T-cell (primary cell): ENCODE measurements around the gene THADA. TPM values are rescaled to one million over a fixed set of nuclear protein-coding genes. Genes with fewer than 3 reads are reported as not detected.

Source experiments
- ATAC-seq, 4 experiments: fragments of 200-7000 bp in 3 of 4; fragments of 150-1000 bp in 1 of 4; cut with Tn5 transposase; replicated peaks in 1 of 4; 1 replicate in 3 of 4; 2 replicates in 1 of 4; pipeline ENCODE4 v1.10.0; 2021; ENCODE audit warnings: moderate library complexity in 3 of 4, mild to moderate bottlenecking in 2 of 4, moderate number of reproducible peaks in 1 of 4
- CTCF ChIA-PET, 2 donors: fragments of 300-600 bp; sonication (Branson Sonifier 250); formaldehyde crosslinking; loops; one replicate each; lab custom pipeline; 2022; ENCODE audit warnings: antibody characterized with exemption in 2 of 2; lab: Charles Lee
- POLR2A ChIA-PET, 2 donors: fragments of 300-600 bp; sonication (Branson Sonifier 250); formaldehyde crosslinking; loops; one replicate each; lab custom pipeline; 2022; ENCODE audit warnings: antibody characterized with exemption in 2 of 2; lab: Charles Lee
- DNase-seq, 35 experiments: peaks; one replicate each; pipeline versions ENCODE4 v3.0.0 to v3.0.0-alpha.2; 2013 to 2023
- H3K27ac ChIP-seq: one replicate; pipeline ENCODE4 v1.5.1; 2013; ENCODE audit warnings: low read length
- H3K27me3 ChIP-seq, 2 experiments: replicated peaks in 1 of 2; 1 replicate in 1 of 2; 2 replicates in 1 of 2; pipeline versions ENCODE4 v1.6.1 to v1.7.0; 2013; ENCODE audit warnings: low read length in 1 of 2, mixed read lengths in 1 of 2; ENCODE audit not compliant: control insufficient read depth in 2 of 2, insufficient read depth in 2 of 2; ENCODE audit errors: extremely low read depth in 1 of 2
- H3K36me3 ChIP-seq, 2 donors: 1 replicate in 1 of 2; 2 replicates in 1 of 2; pipeline versions ENCODE4 v1.6.1 to v1.7.0; 2013; ENCODE audit warnings: low read length in 1 of 2; ENCODE audit not compliant: control insufficient read depth in 2 of 2, insufficient read depth in 1 of 2; ENCODE audit errors: extremely low read depth in 1 of 2
- H3K4me1 ChIP-seq, 2 experiments: 1 replicate in 1 of 2; 2 replicates in 1 of 2; pipeline versions ENCODE4 v1.6.1 to v1.7.0; 2013; ENCODE audit warnings: low read length in 2 of 2, mixed read lengths in 1 of 2; ENCODE audit not compliant: insufficient read depth in 2 of 2, control insufficient read depth in 1 of 2; ENCODE audit errors: extremely low read depth in 1 of 2
- H3K4me3 ChIP-seq, 2 donors: 1 replicate in 1 of 2; 2 replicates in 1 of 2; pipeline versions ENCODE4 v1.5.1 to v1.7.0; 2013; ENCODE audit warnings: mild to moderate bottlenecking in 2 of 2, low read length in 1 of 2, moderate library complexity in 1 of 2; ENCODE audit not compliant: control insufficient read depth in 1 of 2; ENCODE audit errors: extremely low read depth in 1 of 2
- H3K9me3 ChIP-seq: 2 replicates; pipeline ENCODE4 v1.7.0; 2013
- H3K27ac Mint-ChIP-seq, 2 donors: one replicate each; pipeline ENCODE4 v1.8.0; 2020 to 2021; ENCODE audit warnings: mild to moderate bottlenecking in 2 of 2, mixed read lengths in 2 of 2
- H3K27me3 Mint-ChIP-seq, 2 donors: one replicate each; pipeline ENCODE4 v1.8.0; 2021 to 2022; ENCODE audit warnings: mixed read lengths in 2 of 2
- H3K36me3 Mint-ChIP-seq: one replicate; pipeline ENCODE4 v1.8.0; 2021; ENCODE audit warnings: mixed read lengths
- H3K4me1 Mint-ChIP-seq, 3 donors: one replicate each; pipeline ENCODE4 v1.8.0; 2020 to 2022; ENCODE audit warnings: mixed read lengths in 3 of 3, mild to moderate bottlenecking in 1 of 3
- H3K4me3 Mint-ChIP-seq, 3 donors: one replicate each; pipeline ENCODE4 v1.8.0; 2020 to 2022; ENCODE audit warnings: mild to moderate bottlenecking in 3 of 3, mixed read lengths in 3 of 3, moderate library complexity in 3 of 3
- H3K9me3 Mint-ChIP-seq, 3 donors: one replicate each; pipeline ENCODE4 v1.8.0; 2020 to 2022; ENCODE audit warnings: mixed read lengths in 3 of 3
- WGBS: methylation state at CpG from one replicate; pipeline ENCODE4 v1.1.5; 2013; ENCODE audit warnings: missing lambda C conversion rate; ENCODE audit not compliant: insufficient coverage; 5-methylcytosine and 5-hydroxymethylcytosine counted together
- total RNA-seq, 35 experiments: library from RNA in 6 of 35; stranded (reverse) in 6 of 35; fragments of 120-200 nt in 1 of 35; gene quantifications; one replicate each; pipeline versions ENCODE4 v1.2.1 to v1.2.4 and lab custom pipeline; 2013 to 2026

The THADA gene
- total RNA-seq, 5 donors from 2014 or later (not counting 1 experiment from before 2014, with no cell fraction given), result 36.4 to 50.5 (median 40.6) TPM

GRCh38 chr2:43218702-43219382, 377.0 kb downstream of the THADA start:
- H3K36me3 ChIP-seq, result peaks cover 0 to 30% of the 10 kb centered on the region in 2 donors
- H3K9me3 Mint-ChIP-seq, result no peaks in the 10 kb centered on the region
- POLR2A ChIA-PET, result interaction anchor here (0.5 to 1.9 kb wide), 11 partner anchors 9 to 89 kb away, joined by 3 to 22 read pairs (median 4); partner anchors contain the start of gene ZFP36L2 (in 1 of the 2)
- peaks cover 52 to 60% (median 59%) of the 10 kb centered on the region in 3 donors for H3K4me1 Mint-ChIP-seq
- WGBS, result 0% methylated on average over 8 of the region's 8 CpGs
- ATAC-seq (peak; percentile 64 to 76 (median 73)), DNase-seq (peak; percentile 70 to 94 (median 85))
- peaks cover 27 to 71% of the 10 kb centered on the region in 2 experiments for H3K4me1 ChIP-seq
- CTCF ChIA-PET, result interaction anchor here (0.6 to 3.9 kb wide), 13 partner anchors 9 to 618 kb away, joined by 3 to 29 read pairs (median 9); partner anchors contain the start of gene ZFP36L2 (in 1 of the 2)
- no peaks in the 10 kb centered on the region for H3K9me3 ChIP-seq
- H3K27me3 ChIP-seq, result no peaks in the 10 kb centered on the region
- peak overlapping the region; percentile 94 to 97 for H3K27ac Mint-ChIP-seq
- H3K4me3 ChIP-seq, result peak overlapping the region; percentile 86 to 98
- H3K36me3 Mint-ChIP-seq, result peaks cover 24% of the 10 kb centered on the region
- H3K27ac ChIP-seq, result peak overlapping the region; percentile 94
- H3K4me3 Mint-ChIP-seq, result peak overlapping the region; percentile 74 to 98 (median 91)
- H3K27me3 Mint-ChIP-seq, result no peaks in the 10 kb centered on the region

DNA sequence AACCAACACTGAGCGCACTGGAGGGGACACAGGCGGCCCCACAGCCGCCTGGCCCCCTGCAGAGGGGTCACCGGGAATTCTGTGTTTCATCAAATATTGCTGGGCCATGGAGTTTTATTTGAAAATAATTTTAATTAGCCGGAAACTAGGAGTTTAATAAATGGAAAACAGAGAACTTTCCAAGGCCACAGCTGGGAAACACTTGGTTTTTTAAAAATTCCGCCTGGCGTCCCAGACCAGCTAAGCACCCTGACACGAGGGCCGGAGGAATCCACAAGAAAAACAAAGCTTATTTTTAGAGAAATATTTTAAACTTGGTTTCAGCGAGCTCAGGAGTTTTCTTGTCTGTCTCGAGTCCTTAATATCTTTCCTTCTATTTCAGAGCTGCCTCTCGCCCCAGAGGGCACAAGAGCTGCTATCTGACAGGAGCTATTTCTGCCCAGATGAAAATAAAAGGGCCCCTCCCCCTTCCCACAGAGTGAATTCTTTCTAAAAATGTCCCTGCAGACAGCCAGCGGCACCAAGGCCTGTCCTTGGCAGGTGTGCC, 377.6 kb downstream of the THADA start:
- ChIA-PET POLR2A (interaction anchor here (0.5 to 1.9 kb wide), 14 partner anchors 10 to 88 kb away, joined by 3 to 22 read pairs (median 4); partner anchors contain the start of gene ZFP36L2 (in 1 of the 2)), CTCF (interaction anchor here (0.5 to 3.9 kb wide), 12 partner anchors 10 to 618 kb away, joined by 3 to 29 read pairs (median 10); partner anchors contain the start of gene ZFP36L2 (in 1 of the 2))
- no peaks in the 10 kb centered on the region for H3K27me3 ChIP-seq
- peak overlapping the region; percentile 67 to 98 (median 74) for H3K4me3 Mint-ChIP-seq
- peak overlapping the region; percentile 94 to 97 for H3K27ac Mint-ChIP-seq
- peak overlapping the region; percentile 94 for H3K27ac ChIP-seq
- H3K9me3 ChIP-seq, result no peaks in the 10 kb centered on the region
- H3K4me1 Mint-ChIP-seq, result peaks cover 56 to 61% (median 59%) of the 10 kb centered on the region in 3 donors
- DNase-seq, result peak in 1 of 35 experiments; percentile 23
- peaks cover 30 to 71% of the 10 kb centered on the region in 2 experiments for H3K4me1 ChIP-seq
- peak overlapping the region; percentile 86 to 98 for H3K4me3 ChIP-seq
- 37% methylated on average over 8 of the region's 13 CpGs for WGBS
- no peaks in the 10 kb centered on the region for H3K27me3 Mint-ChIP-seq
- H3K36me3 ChIP-seq, result peaks cover 0 to 24% of the 10 kb centered on the region in 2 donors
- no peaks in the 10 kb centered on the region for H3K9me3 Mint-ChIP-seq
- ATAC-seq, result peak in 2 of 4 experiments; percentile 2
- H3K36me3 Mint-ChIP-seq, result peaks cover 19% of the 10 kb centered on the region

DNA sequence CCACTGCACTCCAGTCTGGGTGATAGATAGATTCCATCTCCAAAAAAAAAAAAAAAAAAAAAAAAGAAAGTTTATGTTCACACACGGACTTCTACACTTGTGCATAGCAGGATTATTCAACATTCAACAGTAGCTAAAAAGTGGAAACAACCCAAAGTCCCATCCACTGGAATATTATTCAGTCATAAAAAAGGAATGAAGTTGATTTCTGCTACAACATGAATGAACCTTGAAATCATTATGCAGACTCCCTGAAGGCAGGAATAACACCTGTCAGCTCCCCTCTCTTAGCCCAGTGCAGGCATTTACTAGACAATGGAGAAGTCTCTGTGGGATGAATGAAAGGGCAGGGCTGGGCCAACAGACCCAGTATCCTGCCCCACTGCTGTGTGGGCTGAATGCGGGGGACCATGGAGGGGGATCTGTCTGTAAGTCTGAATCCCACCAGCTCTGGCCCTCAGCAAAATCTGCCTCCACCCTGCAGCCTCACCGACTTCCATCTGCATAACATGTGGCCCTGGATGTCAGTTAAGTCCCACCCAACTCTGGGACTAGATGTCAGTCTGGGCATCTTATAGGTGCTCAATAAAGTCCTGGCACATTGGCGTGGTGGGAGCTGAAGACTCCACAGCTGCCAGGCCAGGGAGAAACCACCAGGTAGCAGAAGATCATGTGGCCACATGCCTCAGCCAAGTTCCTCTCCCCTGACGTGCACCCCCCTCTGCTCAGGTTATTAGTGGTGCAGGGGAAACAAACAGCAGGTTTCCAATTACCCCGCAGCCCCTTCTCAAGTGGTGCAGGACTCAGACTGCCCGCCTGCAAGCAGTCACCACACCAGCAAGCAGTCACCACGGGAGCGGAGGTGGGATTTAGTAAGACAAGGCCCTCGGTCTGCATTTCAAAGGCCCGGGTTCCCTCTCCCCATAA, 378.3 kb downstream of the THADA start:
- Histone ChIP-seq H3K36me3 (peaks cover 0 to 16% of the 10 kb centered on the region in 2 donors), H3K4me1 (peaks cover 36 to 77% of the 10 kb centered on the region in 2 experiments), H3K27me3 (no peaks in the 10 kb centered on the region), H3K9me3 (no peaks in the 10 kb centered on the region), H3K27ac (peak overlapping the region; percentile 94), H3K4me3 (no peak overlapping the region)
- Mint-ChIP-seq H3K4me3 (peak overlapping the region; percentile 53 to 98 (median 74)), H3K4me1 (peaks cover 62 to 64% (median 63%) of the 10 kb centered on the region in 3 donors), H3K27me3 (no peaks in the 10 kb centered on the region), H3K9me3 (no peaks in the 10 kb centered on the region), H3K27ac (peak overlapping the region; percentile 94 to 97), H3K36me3 (peaks cover 18% of the 10 kb centered on the region)
- DNase-seq (peak in 2 of 35 experiments; percentile 25 to 38), ATAC-seq (no peak)
- 61% methylated on average over 4 of the region's 11 CpGs for WGBS
- CTCF ChIA-PET, result interaction anchor here (0.5 to 3.9 kb wide), 15 partner anchors 9 to 158 kb away, joined by 3 to 29 read pairs (median 6); partner anchors contain the start of gene ZFP36L2 (in 1 of the 2)
- POLR2A ChIA-PET, result interaction anchor here (0.5 to 1.9 kb wide), 14 partner anchors 11 to 348 kb away, joined by 3 to 22 read pairs (median 4); partner anchors contain the start of gene ZFP36L2 (in 1 of the 2)

GRCh38 chr2:43216629-43217028, 379.2 kb downstream of the THADA start:
- Mint-ChIP-seq H3K9me3 (no peaks in the 10 kb centered on the region), H3K36me3 (peaks cover 9% of the 10 kb centered on the region), H3K4me1 (peaks cover 58 to 66% (median 65%) of the 10 kb centered on the region in 3 donors), H3K27me3 (no peaks in the 10 kb centered on the region), H3K4me3 (no peak overlapping the region), H3K27ac (peak overlapping the region; percentile 65 to 97)
- DNase-seq (no peak), ATAC-seq (no peak)
- Histone ChIP-seq H3K4me3 (no peak overlapping the region), H3K4me1 (peaks cover 39 to 76% of the 10 kb centered on the region in 2 experiments), H3K27ac (no peak overlapping the region), H3K9me3 (no peaks in the 10 kb centered on the region), H3K36me3 (peaks cover 0 to 8% of the 10 kb centered on the region in 2 donors), H3K27me3 (no peaks in the 10 kb centered on the region)
- ChIA-PET POLR2A (interaction anchor here in 1 of 2 donors (0.7 kb wide), 2 partner anchors 27 to 41 kb away, joined by 4 to 5 read pairs; no protein-coding TSS in a partner anchor), CTCF (interaction anchor here (0.7 kb wide), 2 partner anchors 12 to 81 kb away, joined by 3 read pairs; no protein-coding TSS in a partner anchor)
- WGBS, result no CpG with 5 or more reads among the region's 8 CpGs

DNA sequence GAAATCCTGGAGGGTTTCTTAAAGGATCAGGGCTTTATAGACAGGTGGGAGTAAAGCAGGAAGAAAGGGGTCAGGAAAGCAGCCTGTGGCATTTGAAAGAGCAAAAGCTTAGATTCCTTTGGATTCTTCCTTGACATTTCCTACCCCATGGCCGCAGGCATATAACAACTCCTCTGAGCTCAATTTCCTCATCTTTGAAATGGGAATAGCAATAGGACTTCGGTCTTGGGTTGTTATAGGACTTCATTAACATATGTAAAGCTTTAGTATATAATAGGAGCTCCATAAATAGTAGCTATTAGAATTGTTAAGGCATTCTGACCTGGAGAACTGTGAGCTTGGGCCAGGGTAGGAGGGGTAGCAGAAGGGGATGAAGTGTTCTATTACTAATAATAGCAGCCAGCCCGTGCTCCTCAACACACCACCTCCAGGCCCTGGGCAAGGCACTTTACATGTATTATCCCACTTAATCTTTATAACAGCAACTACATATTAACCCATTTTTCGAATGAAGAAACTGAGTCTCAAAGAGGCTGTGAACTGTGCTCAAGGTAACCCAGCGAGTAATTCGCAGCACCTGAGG, 380.1 kb downstream of the THADA start:
- Mint-ChIP-seq H3K27ac (peak overlapping the region; percentile 61), H3K36me3 (peaks cover 4% of the 10 kb centered on the region), H3K9me3 (no peaks in the 10 kb centered on the region), H3K4me1 (peaks cover 54 to 62% (median 61%) of the 10 kb centered on the region in 3 donors), H3K27me3 (no peaks in the 10 kb centered on the region), H3K4me3 (no peak overlapping the region)
- no peaks in the 10 kb centered on the region for H3K27me3 ChIP-seq
- no peaks in the 10 kb centered on the region for H3K9me3 ChIP-seq
- peaks cover 35 to 74% of the 10 kb centered on the region in 2 experiments for H3K4me1 ChIP-seq
- no peak overlapping the region for H3K27ac ChIP-seq
- CTCF ChIA-PET, result interaction anchor here in 1 of 2 donors (0.7 kb wide), 1 partner anchor 80 kb away, joined by 3 read pairs; no protein-coding TSS in a partner anchor
- ATAC-seq (no peak), DNase-seq (no peak)
- WGBS, result 92% methylated on average over 4 of the region's 6 CpGs
- POLR2A ChIA-PET, result interaction anchor here (0.6 to 1.1 kb wide), 5 partner anchors 12 to 91 kb away, joined by 3 to 11 read pairs (median 5); no protein-coding TSS in a partner anchor
- no peak overlapping the region for H3K4me3 ChIP-seq
- no peaks in the 10 kb centered on the region for H3K36me3 ChIP-seq
